SU-DHL-6 (cell line): Measurements from ENCODE around the gene PMM2.

Experiments
- H2AFZ ChIP-seq: fragments of 200-600 bp; sonication (generic); 2 replicates; pipeline ENCODE4 v1.6.1; 2014; ENCODE audit warnings: low read depth, mild to moderate bottlenecking, moderate library complexity, mixed read lengths, antibody characterized with exemption, low read length; ENCODE audit not compliant: severe bottlenecking
- H3F3A ChIP-seq: fragments of 200-600 bp; shearing (Covaris generic); 2 replicates; pipeline ENCODE4 v1.6.0; 2016; ENCODE audit warnings: antibody characterized with exemption, mild to moderate bottlenecking; ENCODE audit not compliant: insufficient read depth
- H3K27ac ChIP-seq: fragments of 200-600 bp; sonication (generic); 2 replicates; pipeline ENCODE4 v1.5.1; 2016; ENCODE audit warnings: low read depth, mild to moderate bottlenecking, low read length, moderate library complexity, mixed read lengths
- H3K27me3 ChIP-seq: fragments of 200-600 bp; sonication (generic), shearing (Covaris generic); 2 replicates; pipeline ENCODE4 v1.6.0; 2014; ENCODE audit warnings: mild to moderate bottlenecking, low read length
- H3K36me3 ChIP-seq: fragments of 200-600 bp; sonication (generic); 2 replicates; pipeline ENCODE4 v1.6.1; 2014; ENCODE audit warnings: mild to moderate bottlenecking, low read length, mixed read lengths
- H3K4me2 ChIP-seq: fragments of 300-600, 200-600 bp; shearing (Covaris generic), sonication (generic); 2 replicates; pipeline ENCODE4 v1.6.0; 2014; ENCODE audit warnings: low read length, low read depth, mild to moderate bottlenecking; ENCODE audit not compliant: poor library complexity, severe bottlenecking
- H3K4me3 ChIP-seq: fragments of 200-600 bp; sonication (generic); 2 replicates; pipeline ENCODE4 v1.5.1; 2014; ENCODE audit warnings: antibody characterized with exemption, low read length, mild to moderate bottlenecking, mixed read lengths; ENCODE audit not compliant: insufficient read depth, poor library complexity, severe bottlenecking
- H3K79me2 ChIP-seq: fragments of 200-600 bp; sonication (generic); 2 replicates; pipeline ENCODE4 v1.6.1; 2014; ENCODE audit warnings: mild to moderate bottlenecking, low read length, moderate library complexity; ENCODE audit not compliant: insufficient read depth
- H3K9ac ChIP-seq: fragments of 200-600 bp; sonication (generic); 2 replicates; pipeline ENCODE4 v1.7.0; 2014; ENCODE audit warnings: mild to moderate bottlenecking, low read length
- H3K9me2 ChIP-seq: fragments of 200-600 bp; sonication (generic); replicated peaks from 2 replicates; pipeline ENCODE4 v1.6.1; 2014; ENCODE audit warnings: low read length; ENCODE audit not compliant: insufficient read depth
- H3K9me3 ChIP-seq: fragments of 200-600 bp; sonication (generic); 2 replicates; pipeline ENCODE4 v1.6.1; 2014; ENCODE audit warnings: low read length, mixed read lengths; ENCODE audit not compliant: insufficient read depth
- H4K20me1 ChIP-seq: fragments of 200-600 bp; sonication (generic); 2 replicates; pipeline ENCODE4 v1.6.1; 2014; ENCODE audit warnings: low read depth, mild to moderate bottlenecking, antibody characterized with exemption, low read length, moderate library complexity, mixed read lengths
- EZH2phosphoT487 ChIP-seq: fragments of 200-600 bp; sonication (generic), shearing (Covaris generic); conservative IDR thresholded peaks from 2 replicates; pipeline ENCODE4 v1.6.1; 2018; ENCODE audit warnings: mild to moderate bottlenecking, antibody characterized with exemption, low read length, moderate library complexity, mixed read lengths
- TF ChIP-seq, protein P1 (sequence below): fragments of 200-600 bp; sonication (generic); IDR thresholded peaks from one replicate; pipeline ENCODE4 v1.5.1; 2017; ENCODE audit warnings: antibody characterized with exemption, mild to moderate bottlenecking, low read length, moderate library complexity; ENCODE audit not compliant: insufficient read depth, poor library complexity, severe bottlenecking

Gene PMM2

DNA sequence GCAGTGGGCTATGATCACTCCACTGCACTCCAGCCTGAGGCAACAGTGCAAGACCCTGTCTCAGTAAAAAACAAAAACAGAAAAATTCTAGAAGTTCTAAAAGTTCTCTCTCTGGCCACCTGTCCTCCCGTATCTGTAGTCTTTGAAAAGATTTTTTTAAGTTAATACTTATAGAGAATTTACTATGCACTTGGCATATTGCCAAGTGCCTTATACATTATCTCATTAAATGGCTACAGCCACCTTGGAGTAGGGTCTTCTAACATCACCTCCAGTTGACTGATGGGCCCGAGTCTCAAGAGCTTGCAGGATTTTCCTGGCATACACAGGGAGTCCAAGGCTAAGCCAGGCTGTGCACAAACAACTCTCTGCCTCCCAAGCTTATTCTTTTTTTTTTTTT is 44.9 kb upstream of the PMM2 start:
- Histone ChIP-seq H3K27me3 (no peaks in the 10 kb centered on the region), H3K79me2 (no peaks in the 10 kb centered on the region), H4K20me1 (no peaks in the 10 kb centered on the region), H3K4me2 (no peak overlapping the region), H3K9me3 (no peaks in the 10 kb centered on the region), H2AFZ (no peak overlapping the region), H3K27ac (no peak overlapping the region), H3K36me3 (no peaks in the 10 kb centered on the region), H3F3A (no peaks in the 10 kb centered on the region), H3K9ac (no peak overlapping the region), H3K9me2 (no peaks in the 10 kb centered on the region), H3K4me3 (no peak overlapping the region)
- no peak for TF ChIP-seq EZH2phosphoT487
- TF ChIP-seq, protein P1, sequence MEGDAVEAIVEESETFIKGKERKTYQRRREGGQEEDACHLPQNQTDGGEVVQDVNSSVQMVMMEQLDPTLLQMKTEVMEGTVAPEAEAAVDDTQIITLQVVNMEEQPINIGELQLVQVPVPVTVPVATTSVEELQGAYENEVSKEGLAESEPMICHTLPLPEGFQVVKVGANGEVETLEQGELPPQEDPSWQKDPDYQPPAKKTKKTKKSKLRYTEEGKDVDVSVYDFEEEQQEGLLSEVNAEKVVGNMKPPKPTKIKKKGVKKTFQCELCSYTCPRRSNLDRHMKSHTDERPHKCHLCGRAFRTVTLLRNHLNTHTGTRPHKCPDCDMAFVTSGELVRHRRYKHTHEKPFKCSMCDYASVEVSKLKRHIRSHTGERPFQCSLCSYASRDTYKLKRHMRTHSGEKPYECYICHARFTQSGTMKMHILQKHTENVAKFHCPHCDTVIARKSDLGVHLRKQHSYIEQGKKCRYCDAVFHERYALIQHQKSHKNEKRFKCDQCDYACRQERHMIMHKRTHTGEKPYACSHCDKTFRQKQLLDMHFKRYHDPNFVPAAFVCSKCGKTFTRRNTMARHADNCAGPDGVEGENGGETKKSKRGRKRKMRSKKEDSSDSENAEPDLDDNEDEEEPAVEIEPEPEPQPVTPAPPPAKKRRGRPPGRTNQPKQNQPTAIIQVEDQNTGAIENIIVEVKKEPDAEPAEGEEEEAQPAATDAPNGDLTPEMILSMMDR, result no peak

DNA sequence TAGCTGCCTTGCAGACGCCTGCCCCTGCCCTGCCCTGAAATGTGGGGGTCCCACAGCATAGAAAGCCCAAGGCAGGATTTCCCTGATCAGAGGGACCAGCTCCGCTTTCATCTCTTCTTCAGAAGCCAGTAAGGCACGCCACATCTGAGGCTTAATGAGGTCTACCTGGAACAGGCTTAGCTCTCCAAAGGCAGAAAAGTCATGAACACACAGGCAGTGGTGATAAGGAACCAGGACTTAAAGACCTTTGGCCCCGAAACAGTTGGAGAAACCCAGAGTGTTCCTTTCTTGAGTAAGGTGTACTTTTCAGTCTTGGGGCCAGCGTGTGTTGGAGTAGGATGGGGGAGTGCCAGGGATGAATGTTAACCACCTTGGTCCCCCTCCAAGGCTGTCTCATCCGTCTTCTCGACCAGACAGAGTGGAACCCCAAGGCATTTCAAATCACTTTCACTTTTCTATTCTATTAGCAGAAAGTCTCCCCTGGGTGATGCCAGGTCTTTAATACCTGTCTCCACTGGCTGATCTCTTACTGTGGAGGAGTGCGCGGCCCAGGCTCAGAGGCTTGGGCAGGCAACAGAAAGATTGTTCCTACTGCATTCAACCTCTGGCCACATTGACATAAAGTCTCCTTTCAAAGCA is 44.1 kb upstream of the PMM2 start:
- TF ChIP-seq EZH2phosphoT487, result no peak
- TF ChIP-seq, protein P1, result no peak
- Histone ChIP-seq H3K9ac (no peak overlapping the region), H3K4me2 (no peak overlapping the region), H2AFZ (no peak overlapping the region), H3K27me3 (no peaks in the 10 kb centered on the region), H3K9me2 (no peaks in the 10 kb centered on the region), H3K36me3 (no peaks in the 10 kb centered on the region), H4K20me1 (no peaks in the 10 kb centered on the region), H3F3A (no peaks in the 10 kb centered on the region), H3K27ac (no peak overlapping the region), H3K9me3 (no peaks in the 10 kb centered on the region), H3K4me3 (no peak overlapping the region), H3K79me2 (no peaks in the 10 kb centered on the region)

DNA sequence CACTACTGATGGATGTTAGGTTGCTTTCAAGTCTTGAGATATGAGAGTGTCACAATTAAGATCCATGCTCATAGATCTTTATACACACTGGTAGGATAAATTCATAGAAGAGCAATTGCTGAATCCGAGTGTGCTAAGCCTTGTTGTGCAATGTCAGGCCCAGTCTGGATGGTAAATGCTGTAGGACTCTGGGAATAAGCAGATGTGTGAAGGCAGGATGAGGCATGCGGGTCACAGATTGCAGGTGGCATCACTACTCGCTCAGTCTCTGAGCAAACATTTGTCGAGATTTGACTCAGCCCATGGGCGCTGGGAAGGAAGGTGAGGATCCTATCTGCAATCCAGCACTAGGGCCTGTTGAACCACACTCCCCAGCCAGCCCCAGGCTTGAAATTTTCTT is 40.9 kb upstream of the PMM2 start:
- Histone ChIP-seq H3K27ac (no peak overlapping the region), H2AFZ (no peak overlapping the region), H3F3A (no peaks in the 10 kb centered on the region), H3K9me2 (no peaks in the 10 kb centered on the region), H3K79me2 (no peaks in the 10 kb centered on the region), H3K27me3 (no peaks in the 10 kb centered on the region), H3K36me3 (no peaks in the 10 kb centered on the region), H3K4me3 (no peak overlapping the region), H3K4me2 (no peak overlapping the region), H3K9me3 (no peaks in the 10 kb centered on the region), H3K9ac (no peak overlapping the region), H4K20me1 (no peaks in the 10 kb centered on the region)
- no peak for TF ChIP-seq EZH2phosphoT487
- TF ChIP-seq, protein P1, result no peak
